Thyroid gland (tissue), 4 donors: ENCODE data around the gene PRR14.

Experiments used
- POLR2A ChIP-seq, 2 donors: fragments of 450-650 bp; IDR thresholded peaks; one replicate each; pipeline ENCODE4 v1.6.1; 2017; ENCODE audit warnings: antibody characterized with exemption in 2 of 2, mild to moderate bottlenecking in 2 of 2, moderate library complexity in 1 of 2
- TF ChIP-seq, protein P1 (sequence below), 6 experiments: fragments of 200-600 bp in 3 of 6; fragments of 450-650 bp in 3 of 6; sonication (generic) in 3 of 6; IDR thresholded peaks; one replicate each; pipeline ENCODE4 v1.5.1; 2016 to 2019; ENCODE audit warnings: antibody characterized with exemption in 6 of 6, mild to moderate bottlenecking in 2 of 6, inconsistent platforms in 1 of 6, moderate library complexity in 1 of 6

DNA sequence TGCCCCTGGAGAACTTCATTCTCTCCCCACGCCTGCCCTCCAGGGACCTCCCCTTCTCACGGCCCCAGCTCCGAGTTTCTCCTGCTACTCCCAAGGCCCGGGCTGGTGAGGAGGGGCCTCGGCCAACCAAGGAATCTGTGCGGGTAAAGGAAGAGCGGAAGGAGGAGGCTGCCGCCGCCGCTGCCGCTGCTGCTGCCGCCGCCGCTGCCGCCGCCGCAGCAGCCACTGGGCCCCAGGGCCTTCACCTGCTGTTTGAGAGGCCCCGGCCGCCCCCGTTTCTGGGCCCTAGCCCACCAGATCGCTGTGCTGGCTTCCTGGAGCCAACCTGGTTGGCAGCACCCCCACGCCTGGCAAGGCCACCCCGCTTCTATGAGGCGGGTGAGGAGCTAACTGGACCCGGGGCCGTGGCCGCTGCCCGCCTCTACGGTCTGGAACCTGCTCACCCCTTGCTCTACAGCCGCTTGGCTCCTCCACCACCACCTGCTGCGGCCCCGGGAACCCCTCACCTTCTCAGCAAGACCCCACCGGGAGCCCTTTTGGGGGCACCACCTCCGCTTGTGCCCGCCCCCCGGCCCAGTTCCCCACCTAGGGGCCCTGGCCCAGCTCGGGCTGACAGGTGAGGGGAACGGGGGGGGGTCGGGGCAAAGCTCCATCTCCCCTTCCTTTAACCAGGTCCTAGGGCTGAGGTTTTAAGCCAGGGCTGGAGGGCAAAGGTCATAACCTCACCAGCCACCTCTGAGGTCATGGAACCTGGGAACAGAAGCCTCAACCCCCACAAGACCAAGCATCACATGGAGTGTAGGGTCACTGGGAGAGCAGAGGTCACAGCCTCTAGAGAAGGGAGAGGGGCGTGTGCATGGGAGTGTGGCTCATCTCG is 18.5 kb downstream of the PRR14 start:
- TF ChIP-seq, protein P1, sequence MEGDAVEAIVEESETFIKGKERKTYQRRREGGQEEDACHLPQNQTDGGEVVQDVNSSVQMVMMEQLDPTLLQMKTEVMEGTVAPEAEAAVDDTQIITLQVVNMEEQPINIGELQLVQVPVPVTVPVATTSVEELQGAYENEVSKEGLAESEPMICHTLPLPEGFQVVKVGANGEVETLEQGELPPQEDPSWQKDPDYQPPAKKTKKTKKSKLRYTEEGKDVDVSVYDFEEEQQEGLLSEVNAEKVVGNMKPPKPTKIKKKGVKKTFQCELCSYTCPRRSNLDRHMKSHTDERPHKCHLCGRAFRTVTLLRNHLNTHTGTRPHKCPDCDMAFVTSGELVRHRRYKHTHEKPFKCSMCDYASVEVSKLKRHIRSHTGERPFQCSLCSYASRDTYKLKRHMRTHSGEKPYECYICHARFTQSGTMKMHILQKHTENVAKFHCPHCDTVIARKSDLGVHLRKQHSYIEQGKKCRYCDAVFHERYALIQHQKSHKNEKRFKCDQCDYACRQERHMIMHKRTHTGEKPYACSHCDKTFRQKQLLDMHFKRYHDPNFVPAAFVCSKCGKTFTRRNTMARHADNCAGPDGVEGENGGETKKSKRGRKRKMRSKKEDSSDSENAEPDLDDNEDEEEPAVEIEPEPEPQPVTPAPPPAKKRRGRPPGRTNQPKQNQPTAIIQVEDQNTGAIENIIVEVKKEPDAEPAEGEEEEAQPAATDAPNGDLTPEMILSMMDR (IDR thresholded peaks at IDR 0.05) = no peak
- no peak for TF ChIP-seq POLR2A (IDR thresholded peaks at IDR 0.05)
